ENCODE results near the gene INPP5A. TPM values are rescaled to one million over a fixed set of nuclear protein-coding genes. Genes with fewer than 3 reads are reported as not detected.

INPP5A gene
- total and polyA plus RNA-seq, 2 donors (not counting 1 experiment from before 2014, with no cell fraction given) = 9.3 to 87.8 TPM

- POLR2A ChIA-PET = no interaction called here
- H3K4me2 ChIP-seq (replicated peaks; ENCODE audit: low read depth, low read length, poor library complexity, severe bottlenecking) = peak overlapping the region; percentile 86
- no peaks in the 10 kb centered on the region for H3K36me3 ChIP-seq (replicated peaks in 1 of 2; ENCODE audit: control extremely low read depth in 1 of 2, control insufficient read depth in 1 of 2, extremely low read depth in 1 of 2, insufficient read depth in 2 of 2, low read length in 1 of 2)
- ATAC-seq (ENCODE audit: low read depth) (no peak), DNase-seq (no peak)
- intact Hi-C loops (cut with micrococcal nuclease) = loop anchor here (5.0 kb wide), 3 partner anchors 48 to 257 kb away; partner anchors contain the start of gene LRRC27
- peak overlapping the region in 1 of 2 donors; percentile 82 for H3K27ac ChIP-seq (ENCODE audit: low read length in 2 of 2)
- peak overlapping the region; percentile 34 for H3K4me3 Mint-ChIP-seq
- no peak for TF ChIP-seq CTCF (IDR thresholded peaks at IDR 0.05)
- TF ChIP-seq EZH2 (IDR thresholded peaks at IDR 0.05; ENCODE audit: borderline replicate concordance, insufficient read depth, low read depth, low read length, poor library complexity, severe bottlenecking) = no peak
- H4K20me1 ChIP-seq (ENCODE audit: control insufficient read depth, insufficient read depth, low read length, poor library complexity, severe bottlenecking) = peaks cover 10% of the 10 kb centered on the region
- H3K9ac ChIP-seq (ENCODE audit: low read length) = no peak overlapping the region
- CTCF ChIA-PET = no interaction called here
- peaks cover 0 to 14% (median 0%) of the 10 kb centered on the region in 3 donors for H3K9me3 ChIP-seq (ENCODE audit: control extremely low read depth in 1 of 3, control insufficient read depth in 2 of 3, insufficient read depth in 1 of 3, low read length in 2 of 3)
- peaks cover 69 to 83% of the 10 kb centered on the region in 2 donors for H3K4me1 ChIP-seq (ENCODE audit: control insufficient read depth in 2 of 2, insufficient read depth in 2 of 2, low read length in 2 of 2)
- no peaks in the 10 kb centered on the region for H3K9me3 Mint-ChIP-seq (ENCODE audit: insufficient read depth)
- no peak overlapping the region for H2AFZ ChIP-seq (ENCODE audit: insufficient read depth, low read depth, low read length, poor library complexity, severe bottlenecking)
- 95% methylated on average over 16 of the region's 16 CpGs for WGBS (ENCODE audit: insufficient coverage)
- H3K27me3 Mint-ChIP-seq = no peaks in the 10 kb centered on the region
- H3K4me3 ChIP-seq (ENCODE audit: control extremely low read depth in 1 of 5, extremely low read depth in 1 of 5, insufficient read depth in 1 of 5, low read depth in 2 of 5, low read length in 4 of 5) = no peak overlapping the region
- H3K27me3 ChIP-seq (replicated peaks in 1 of 4; ENCODE audit: control extremely low read depth in 1 of 4, control insufficient read depth in 3 of 4, insufficient read depth in 4 of 4, low read length in 3 of 4) = no peaks in the 10 kb centered on the region
- H3K79me2 ChIP-seq (ENCODE audit: control insufficient read depth, insufficient read depth, low read length) = peaks cover 88% of the 10 kb centered on the region
- H3K4me1 Mint-ChIP-seq = peaks cover 90% of the 10 kb centered on the region
- H3K27ac Mint-ChIP-seq = peak overlapping the region; percentile 95
These were observed 52.1 kb downstream of the INPP5A start for GRCh38 chr10:132589681-132590080.

- intact Hi-C loops (cut with micrococcal nuclease) = loop anchor here (5.0 kb wide), 3 partner anchors 47 to 258 kb away; partner anchors contain the start of gene LRRC27
- TF ChIP-seq EZH2 (IDR thresholded peaks at IDR 0.05; ENCODE audit: borderline replicate concordance, insufficient read depth, low read depth, low read length, poor library complexity, severe bottlenecking) = no peak
- TF ChIP-seq CTCF (IDR thresholded peaks at IDR 0.05) = no peak
- Histone ChIP-seq H3K4me1 (ENCODE audit: control insufficient read depth in 2 of 2, insufficient read depth in 2 of 2, low read length in 2 of 2) (peaks cover 74 to 89% of the 10 kb centered on the region in 2 donors), H3K4me2 (replicated peaks; ENCODE audit: low read depth, low read length, poor library complexity, severe bottlenecking) (peak overlapping the region; percentile 86), H3K9me3 (ENCODE audit: control extremely low read depth in 1 of 3, control insufficient read depth in 2 of 3, insufficient read depth in 1 of 3, low read length in 2 of 3) (peaks cover 0 to 14% (median 0%) of the 10 kb centered on the region in 3 donors), H3K36me3 (replicated peaks in 1 of 2; ENCODE audit: control extremely low read depth in 1 of 2, control insufficient read depth in 1 of 2, extremely low read depth in 1 of 2, insufficient read depth in 2 of 2, low read length in 1 of 2) (no peaks in the 10 kb centered on the region), H3K27ac (ENCODE audit: low read length in 2 of 2) (no peak overlapping the region), H3K27me3 (replicated peaks in 1 of 4; ENCODE audit: control extremely low read depth in 1 of 4, control insufficient read depth in 3 of 4, insufficient read depth in 4 of 4, low read length in 3 of 4) (no peaks in the 10 kb centered on the region), H3K9ac (ENCODE audit: low read length) (no peak overlapping the region), H2AFZ (ENCODE audit: insufficient read depth, low read depth, low read length, poor library complexity, severe bottlenecking) (no peak overlapping the region), H4K20me1 (ENCODE audit: control insufficient read depth, insufficient read depth, low read length, poor library complexity, severe bottlenecking) (peaks cover 10% of the 10 kb centered on the region), H3K79me2 (ENCODE audit: control insufficient read depth, insufficient read depth, low read length) (peaks cover 88% of the 10 kb centered on the region), H3K4me3 (ENCODE audit: control extremely low read depth in 1 of 5, extremely low read depth in 1 of 5, insufficient read depth in 1 of 5, low read depth in 2 of 5, low read length in 4 of 5) (no peak overlapping the region)
- ATAC-seq (ENCODE audit: low read depth) (no peak), DNase-seq (no peak)
- H3K27me3 Mint-ChIP-seq = no peaks in the 10 kb centered on the region
- CTCF ChIA-PET = interaction anchor here (1.1 kb wide), 1 partner anchor 9 kb away, joined by 3 read pairs; no protein-coding TSS in a partner anchor
- POLR2A ChIA-PET = no interaction called here
- peak overlapping the region; percentile 50 for H3K4me3 Mint-ChIP-seq
- H3K9me3 Mint-ChIP-seq (ENCODE audit: insufficient read depth) = no peaks in the 10 kb centered on the region
- H3K27ac Mint-ChIP-seq = peak overlapping the region; percentile 71
- WGBS (ENCODE audit: insufficient coverage) = 98% methylated on average over 33 of the region's 33 CpGs
- H3K4me1 Mint-ChIP-seq = peaks cover 94% of the 10 kb centered on the region
These were observed 52.6 kb downstream of the INPP5A start for GRCh38 chr10:132590094-132590751.
